GM12878 (cell line): Measurements from ENCODE around the gene ODAD4. TPM values are rescaled to one million over a fixed set of nuclear protein-coding genes. Genes with fewer than 3 reads are reported as not detected.

Experiments
- ATAC-seq: fragments of 200-7000 bp; cut with Tn5 transposase; 3 replicates; pipeline ENCODE4 v1.9.1; 2020; ENCODE audit warnings: mild to moderate bottlenecking, moderate library complexity
- BruUV-seq: library from RNA; stranded (reverse); fragments of 400-500 nt; replicated peaks from 2 replicates; lab custom pipeline; 2021; lab: Mats Ljungman, UMichigan
- CTCF ChIA-PET: fragments of 300-600 bp; sonication (Branson Sonifier 250); formaldehyde crosslinking; extraction: SDS; loops from one replicate; lab custom pipeline; 2021; ENCODE audit warnings: inconsistent platforms; lab: Yijun Ruan, JAX
- POLR2A ChIA-PET: fragments of 350-600 bp; formaldehyde crosslinking; extraction: SDS; loops from one replicate; lab custom pipeline; 2021; ENCODE audit warnings: inconsistent platforms; lab: Charles Lee
- RAD21 ChIA-PET: fragments of 300-600 bp; sonication (Branson Sonifier 250); formaldehyde crosslinking; loops from one replicate; lab custom pipeline; 2023; ENCODE audit warnings: antibody characterized with exemption; ENCODE audit not compliant: unreplicated experiment; lab: Charles Lee
- SMC1A ChIA-PET: fragments of 300-600 bp; sonication (Branson Sonifier 250); formaldehyde crosslinking; loops from one replicate; lab custom pipeline; 2023; ENCODE audit not compliant: unreplicated experiment, uncharacterized antibody; lab: Charles Lee
- DNase-seq: peaks from one replicate; pipeline ENCODE4 v3.0.0-alpha.2; 2011; ENCODE audit warnings: low read depth, low spot score
- FAIRE-seq: peaks from 3 replicates; lab custom pipeline; 2011; peaks lifted over from hg19 to GRCh38; lab: Jason Lieb, UNC
- H2AFZ ChIP-seq: 2 replicates; pipeline ENCODE4 v1.6.0; 2011; ENCODE audit warnings: low read depth, low read length, control low read depth; ENCODE audit not compliant: control insufficient read depth
- H3K27ac ChIP-seq: 2 replicates; pipeline ENCODE4 v1.5.1; 2011; ENCODE audit warnings: control low read depth; ENCODE audit not compliant: control insufficient read depth, insufficient read depth
- H3K27me3 ChIP-seq, 2 experiments: replicated peaks in 1 of 2; 2 replicates each; pipeline versions ENCODE4 v1.6.0 to v1.6.1; 2011; ENCODE audit warnings: low read length in 1 of 2; ENCODE audit not compliant: control insufficient read depth in 2 of 2, insufficient read depth in 2 of 2
- H3K36me3 ChIP-seq, 2 experiments: 2 replicates each; pipeline ENCODE4 v1.5.1; 2011; ENCODE audit warnings: low read length in 1 of 2; ENCODE audit not compliant: control insufficient read depth in 2 of 2, insufficient read depth in 2 of 2
- H3K4me1 ChIP-seq: 2 replicates; pipeline ENCODE4 v1.6.1; 2011; ENCODE audit warnings: mild to moderate bottlenecking, low read length, moderate library complexity, mixed read lengths; ENCODE audit not compliant: control insufficient read depth, insufficient read depth
- H3K4me2 ChIP-seq: 2 replicates; pipeline ENCODE4 v1.6.0; 2011; ENCODE audit warnings: control low read depth; ENCODE audit not compliant: control insufficient read depth, insufficient read depth
- H3K4me3 ChIP-seq: fragments of 200-600 bp; sonication (generic); 2 replicates; pipeline ENCODE4 v1.5.1; 2016
- H3K79me2 ChIP-seq: 2 replicates; pipeline ENCODE4 v1.6.0; 2011; ENCODE audit warnings: low read length; ENCODE audit not compliant: control insufficient read depth, insufficient read depth
- H3K9ac ChIP-seq: 2 replicates; pipeline ENCODE4 v1.8.0; 2011; ENCODE audit warnings: low read length, control low read depth, mixed read lengths; ENCODE audit not compliant: control insufficient read depth, insufficient read depth
- H3K9me3 ChIP-seq: replicated peaks from 3 replicates; pipeline ENCODE4 v1.5.1; 2011; ENCODE audit warnings: mild to moderate bottlenecking, low read length; ENCODE audit not compliant: control insufficient read depth, insufficient read depth
- H4K20me1 ChIP-seq: 2 replicates; pipeline ENCODE4 v1.6.0; 2011; ENCODE audit not compliant: control insufficient read depth, insufficient read depth
- ASH2L ChIP-seq: fragments of 300-600, 200-600 bp; sonication (generic); IDR thresholded peaks from 2 replicates; pipeline ENCODE4 v1.6.1; 2017; ENCODE audit warnings: low read depth, mild to moderate bottlenecking, borderline replicate concordance
- BCL11A ChIP-seq: IDR thresholded peaks from 2 replicates; pipeline ENCODE4 v1.6.1; 2011; ENCODE audit warnings: low read depth, low read length
- BHLHE40 ChIP-seq, 2 experiments: fragments of 450-650 bp in 1 of 2; IDR thresholded peaks; 2 replicates each; pipeline ENCODE4 v1.6.1; 2011 to 2017; ENCODE audit warnings: low read depth in 2 of 2, borderline replicate concordance in 1 of 2, improper control_type of control experiment in 1 of 2, low read length in 1 of 2, mild to moderate bottlenecking in 1 of 2
- CREB1 ChIP-seq: IDR thresholded peaks from 2 replicates; pipeline ENCODE4 v1.6.1; 2012; ENCODE audit warnings: low read depth, mild to moderate bottlenecking, inconsistent platforms
- E2F8 ChIP-seq: fragments of 450-650 bp; IDR thresholded peaks from 2 replicates; pipeline ENCODE4 v1.6.1; 2018; ENCODE audit warnings: mild to moderate bottlenecking, low read depth, moderate library complexity; ENCODE audit not compliant: partially characterized antibody
- EGR1 ChIP-seq, 2 experiments: IDR thresholded peaks; 1 replicate in 1 of 2; 2 replicates in 1 of 2; pipeline ENCODE4 v1.6.1; 2011 to 2012; ENCODE audit warnings: low read depth in 2 of 2, low read length in 2 of 2, borderline replicate concordance in 1 of 2, mild to moderate bottlenecking in 1 of 2, moderate library complexity in 1 of 2
- FOXK2 ChIP-seq: fragments of 450-650 bp; IDR thresholded peaks from 2 replicates; pipeline ENCODE4 v1.6.1; 2017; ENCODE audit warnings: mild to moderate bottlenecking, moderate library complexity
- NFYA ChIP-seq: IDR thresholded peaks from 2 replicates; pipeline ENCODE4 v1.6.1; 2011; ENCODE audit warnings: low read depth, mild to moderate bottlenecking, low read length, improper control_type of control experiment, borderline replicate concordance
- NRF1 ChIP-seq: conservative IDR thresholded peaks from 2 replicates; pipeline ENCODE4 v1.6.1; 2011; ENCODE audit warnings: mild to moderate bottlenecking, low read depth, low read length, improper control_type of control experiment
- RCOR1 ChIP-seq: conservative IDR thresholded peaks from 2 replicates; pipeline ENCODE4 v1.6.1; 2012; ENCODE audit warnings: low read depth, low read length, improper control_type of control experiment
- STAT1 ChIP-seq: fragments of 450-650 bp; conservative IDR thresholded peaks from 2 replicates; pipeline ENCODE4 v1.6.1; 2014; ENCODE audit warnings: antibody characterized with exemption, mild to moderate bottlenecking
- TARDBP ChIP-seq: IDR thresholded peaks from 2 replicates; pipeline ENCODE4 v1.6.1; 2016; ENCODE audit warnings: borderline replicate concordance
- WGBS: methylation state at CpG from one replicate; pipeline ENCODE4 v1.1.6; 2016; ENCODE audit warnings: low lambda C conversion rate; ENCODE audit not compliant: insufficient replicate concordance, insufficient coverage; ENCODE audit errors: missing lambda C conversion rate; 5-methylcytosine and 5-hydroxymethylcytosine counted together
- in situ Hi-C: fragments of 300-500 bp; cut with MboI; formaldehyde crosslinking; loops from 9 replicates; pipeline ENCODE4 v1.14.3; 2018; ENCODE audit warnings: mixed read lengths
- intact Hi-C: fragments of 100-400 bp; cut with micrococcal nuclease; formaldehyde crosslinking; loops from one replicate; pipeline ENCODE4 v1.14.2; 2022; ENCODE audit not compliant: unreplicated experiment
- polyA plus RNA-seq, 11 experiments: library from polyadenylated mRNA; depleted of rRNA in 4 of 11; unstranded in 6 of 11; stranded (reverse) in 5 of 11; fragments of >200 nt; fragmentation: Nextera tagmentation in 4 of 11; fragmentation: Illumina TruSeq in 1 of 11; extraction: Ambion mirVana in 4 of 11; extraction: Trizol in 1 of 11; gene quantifications; 1 replicate in 1 of 11; 2 replicates in 10 of 11; pipeline versions ENCODE4 v1.2.1 to v1.2.3, GENCODE V29; 2011 to 2016; ENCODE audit warnings: inconsistent platforms in 2 of 11, missing spikeins in 2 of 11, low read depth in 1 of 11
- total RNA-seq, 4 experiments: library from RNA; depleted of rRNA in 3 of 4; stranded (reverse); fragments of >200 nt in 3 of 4; fragmentation: Illumina TruSeq in 1 of 4; extraction: Trizol in 1 of 4; gene quantifications; 2 replicates each; pipeline versions ENCODE4 v1.2.1 to v1.2.3, GENCODE V29; 2013 to 2021

ODAD4 gene
- total and polyA plus RNA-seq, 10 of the 15 experiments (the other 5 are each of a cell fraction or from before 2014, with no cell fraction given), result 0.10 to 0.73 (median 0.35) TPM

GRCh38 chr17:41985919-41986318 lies 55.5 kb downstream of the ODAD4 start:
- no peaks in the 10 kb centered on the region for H3K27me3 ChIP-seq
- ATAC-seq (no peak), DNase-seq (no peak), FAIRE-seq (no peak)
- TF ChIP-seq RCOR1, result no peak
- TF ChIP-seq EGR1 (IDR thresholded peaks at IDR 0.05; ENCODE audit: borderline replicate concordance in 1 of 2, low read depth in 2 of 2, low read length in 2 of 2), result no peak
- no peak for TF ChIP-seq FOXK2
- no peak for TF ChIP-seq BHLHE40 (IDR thresholded peaks at IDR 0.05; ENCODE audit: borderline replicate concordance in 1 of 2, low read depth in 2 of 2, low read length in 1 of 2)
- no peak for TF ChIP-seq BCL11A
- TF ChIP-seq E2F8, result no peak
- TF ChIP-seq NFYA, result no peak
- TF ChIP-seq STAT1, result no peak
- no peak for TF ChIP-seq ASH2L
- no peak for TF ChIP-seq NRF1
- no peak for TF ChIP-seq CREB1
- no peak for TF ChIP-seq TARDBP
- H3K4me1 ChIP-seq, result no peaks in the 10 kb centered on the region
- in situ Hi-C loops, result no loop called here
- ChIA-PET POLR2A (no interaction called here), CTCF (no interaction called here), SMC1A (interaction anchor here (1.3 kb wide), 1 partner anchor 10 kb away, joined by 7 read pairs; no protein-coding TSS in a partner anchor), RAD21 (interaction anchor here (0.8 kb wide), 1 partner anchor 136 kb away, joined by 3 read pairs; no protein-coding TSS in a partner anchor)
- whole genome bisulfite sequencing, result 98% methylated on average over 8 of the region's 8 CpGs
- no peak overlapping the region for H3K27ac ChIP-seq
- no peak overlapping the region for H3K4me3 ChIP-seq
- no peak overlapping the region for H2AFZ ChIP-seq
- BruUV-seq, result no TSS peak
- no peaks in the 10 kb centered on the region for H4K20me1 ChIP-seq
- intact Hi-C loops, result no loop called here
- H3K36me3 ChIP-seq, result peaks cover 22 to 35% of the 10 kb centered on the region in 2 experiments
- no peaks in the 10 kb centered on the region for H3K79me2 ChIP-seq
- H3K9ac ChIP-seq, result no peak overlapping the region
- H3K9me3 ChIP-seq, result no peaks in the 10 kb centered on the region
- no peak overlapping the region for H3K4me2 ChIP-seq
